CD4-positive, alpha-beta T cell treated with Interferon gamma for 1 hour (primary cell): ENCODE measurements around the gene GPC1.

Experiments used
- DNase-seq: peaks from one replicate; pipeline ENCODE4 v3.0.0-alpha.2; 2020

Gene GPC1

GRCh38 chr2:240459401-240460252 lies 24.2 kb downstream of the GPC1 start:
- DNase-seq: no peak

DNA sequence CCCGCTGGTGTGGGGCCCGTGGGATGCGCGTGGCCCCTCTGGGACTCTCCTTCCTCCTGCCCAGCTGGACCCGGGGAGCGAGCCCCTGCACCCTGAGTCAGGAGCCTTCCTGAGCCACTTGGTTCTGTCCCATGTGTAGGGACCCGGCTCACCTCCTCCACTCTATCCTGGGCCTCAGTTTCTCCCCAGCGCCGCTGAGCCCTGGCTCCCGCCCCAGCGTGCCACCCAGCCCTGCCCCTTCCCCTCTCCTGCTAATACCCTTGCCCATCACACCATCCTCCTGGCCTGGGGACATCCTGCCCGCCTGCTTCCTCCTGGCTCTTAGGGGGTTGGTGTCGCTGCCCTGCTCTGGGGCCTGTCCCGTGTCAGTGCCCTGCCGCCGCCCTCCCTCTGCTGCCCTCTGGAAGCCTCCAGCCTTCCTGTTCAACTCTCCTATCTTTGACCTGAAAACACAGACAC lies 24.8 kb downstream of the GPC1 start:
- no peak for DNase-seq

- DNase-seq: no peak
These were observed 25.4 kb downstream of the GPC1 start for GRCh38 chr2:240460781-240461431.

DNA sequence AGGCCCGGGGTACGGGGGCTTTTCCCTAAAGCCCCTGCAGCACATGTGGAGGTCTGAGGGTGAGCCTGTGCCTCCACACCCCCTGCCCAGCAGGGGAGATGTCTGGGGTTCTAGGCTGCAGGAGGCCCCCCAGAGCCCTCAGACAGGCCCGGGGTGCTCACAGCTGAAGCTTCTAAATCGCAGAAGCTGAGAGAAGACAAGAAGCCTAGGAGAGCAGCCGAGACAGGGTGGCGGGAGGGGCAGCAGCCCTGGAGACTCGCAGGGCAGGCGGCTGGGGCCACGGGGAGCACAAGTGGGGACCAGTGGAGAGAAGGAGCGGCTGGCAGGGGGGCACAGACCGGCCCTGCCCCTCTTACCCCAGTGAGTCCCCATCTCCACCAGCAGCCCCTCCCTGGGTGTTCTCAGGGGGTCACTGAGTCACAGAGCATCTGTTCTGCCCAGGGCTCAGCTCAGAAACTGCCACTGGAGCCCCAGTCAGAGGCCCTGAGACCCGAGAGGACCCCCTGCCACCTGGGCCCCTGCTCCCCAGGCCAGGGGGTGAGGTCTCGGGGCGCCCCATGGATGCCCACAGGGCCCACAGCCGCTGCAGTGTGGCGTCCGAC lies 26.1 kb downstream of the GPC1 start:
- no peak for DNase-seq

DNA sequence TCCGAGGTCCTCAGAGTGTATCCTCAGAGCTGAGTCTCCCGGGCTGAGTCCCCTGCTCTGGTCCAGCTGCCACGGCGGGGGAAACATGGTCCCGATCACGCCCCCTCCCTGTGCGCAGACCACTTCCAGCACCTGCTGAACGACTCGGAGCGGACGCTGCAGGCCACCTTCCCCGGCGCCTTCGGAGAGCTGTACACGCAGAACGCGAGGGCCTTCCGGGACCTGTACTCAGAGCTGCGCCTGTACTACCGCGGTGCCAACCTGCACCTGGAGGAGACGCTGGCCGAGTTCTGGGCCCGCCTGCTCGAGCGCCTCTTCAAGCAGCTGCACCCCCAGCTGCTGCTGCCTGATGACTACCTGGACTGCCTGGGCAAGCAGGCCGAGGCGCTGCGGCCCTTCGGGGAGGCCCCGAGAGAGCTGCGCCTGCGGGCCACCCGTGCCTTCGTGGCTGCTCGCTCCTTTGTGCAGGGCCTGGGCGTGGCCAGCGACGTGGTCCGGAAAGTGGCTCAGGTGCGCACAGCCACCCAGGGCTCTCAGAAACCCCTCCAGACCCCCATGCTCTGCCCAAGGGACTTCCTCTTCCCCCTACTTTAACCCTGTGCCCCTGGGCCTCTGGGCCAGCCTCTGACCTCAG lies 26.7 kb downstream of the GPC1 start:
- no peak for DNase-seq

- DNase-seq: no peak
These were observed 27.3 kb downstream of the GPC1 start for GRCh38 chr2:240462707-240463273.

GRCh38 chr2:240463274-240463865 lies 27.9 kb downstream of the GPC1 start:
- peak; percentile 0 for DNase-seq

DNA sequence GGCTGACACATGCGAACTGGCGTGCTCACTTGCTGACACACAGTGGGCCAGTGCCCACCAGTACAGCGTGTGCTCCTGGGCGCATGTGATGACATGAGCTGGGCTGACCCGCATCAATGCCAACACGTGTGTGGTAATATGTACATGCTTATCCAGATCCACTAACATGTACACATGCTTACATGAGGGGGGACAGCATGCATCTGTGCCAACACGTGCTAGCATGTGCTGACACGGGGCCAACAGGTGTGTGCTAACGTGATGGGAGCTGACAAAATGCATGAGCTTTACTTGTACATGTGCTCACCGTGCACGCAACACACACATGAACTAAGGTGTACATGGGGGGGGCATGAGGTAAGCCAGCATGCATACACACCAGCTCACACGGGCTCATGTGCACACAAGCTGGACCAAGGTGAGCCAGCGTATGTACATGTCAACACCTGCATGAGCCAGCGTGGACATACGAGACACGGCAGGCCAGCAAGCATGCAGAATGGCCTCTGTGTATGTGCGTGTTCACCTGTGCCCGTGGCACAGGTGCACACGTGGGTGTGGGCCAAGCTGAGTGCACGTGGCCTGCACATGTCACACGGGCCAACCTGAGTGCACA lies 28.5 kb downstream of the GPC1 start:
- DNase-seq: peak; percentile 0

GRCh38 chr2:240464514-240465241 lies 29.2 kb downstream of the GPC1 start:
- DNase-seq: no peak

DNA sequence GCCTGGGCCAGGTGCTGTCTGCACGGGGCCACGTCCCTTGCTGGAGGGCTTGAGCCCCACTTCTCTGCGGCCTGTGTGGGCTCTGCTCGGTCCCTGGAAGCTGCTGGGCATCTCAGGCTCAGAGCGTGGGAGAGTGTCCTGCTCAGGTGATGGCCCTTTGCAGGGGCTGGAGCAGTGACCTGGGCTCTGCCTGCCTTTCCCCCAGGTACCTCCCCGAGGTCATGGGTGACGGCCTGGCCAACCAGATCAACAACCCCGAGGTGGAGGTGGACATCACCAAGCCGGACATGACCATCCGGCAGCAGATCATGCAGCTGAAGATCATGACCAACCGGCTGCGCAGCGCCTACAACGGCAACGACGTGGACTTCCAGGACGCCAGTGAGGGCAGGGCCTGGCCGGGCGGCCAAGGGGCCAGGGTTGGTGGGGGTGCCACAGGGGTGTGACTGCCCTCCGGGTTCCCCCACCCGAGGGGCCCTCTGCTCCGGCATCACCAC lies 29.9 kb downstream of the GPC1 start:
- no peak for DNase-seq

DNA sequence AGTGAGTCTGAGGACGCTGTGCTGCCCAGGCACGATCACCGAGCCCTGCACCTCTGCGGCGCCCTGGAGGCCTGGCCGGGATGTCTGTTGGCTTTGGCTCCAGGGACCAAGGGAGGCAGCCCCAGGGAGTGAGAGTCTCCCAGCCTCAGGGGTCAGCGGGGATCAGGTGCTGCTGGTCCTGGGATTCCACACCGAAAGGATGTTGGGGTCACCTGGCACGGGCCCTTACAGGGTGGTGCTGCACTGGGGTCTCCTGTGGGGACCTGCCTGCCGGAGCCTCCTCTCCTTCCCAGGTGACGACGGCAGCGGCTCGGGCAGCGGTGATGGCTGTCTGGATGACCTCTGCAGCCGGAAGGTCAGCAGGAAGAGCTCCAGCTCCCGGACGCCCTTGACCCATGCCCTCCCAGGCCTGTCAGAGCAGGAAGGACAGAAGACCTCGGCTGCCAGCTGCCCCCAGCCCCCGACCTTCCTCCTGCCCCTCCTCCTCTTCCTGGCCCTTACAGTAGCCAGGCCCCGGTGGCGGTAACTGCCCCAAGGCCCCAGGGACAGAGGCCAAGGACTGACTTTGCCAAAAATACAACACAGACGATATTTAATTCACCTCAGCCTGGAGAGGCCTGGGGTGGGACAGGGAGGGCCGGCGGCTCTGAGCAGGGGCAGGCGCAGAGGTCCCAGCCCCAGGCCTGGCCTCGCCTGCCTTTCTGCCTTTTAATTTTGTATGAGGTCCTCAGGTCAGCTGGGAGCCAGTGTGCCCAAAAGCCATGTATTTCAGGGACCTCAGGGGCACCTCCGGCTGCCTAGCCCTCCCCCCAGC lies 30.5 kb downstream of the GPC1 start:
- DNase-seq: no peak

DNA sequence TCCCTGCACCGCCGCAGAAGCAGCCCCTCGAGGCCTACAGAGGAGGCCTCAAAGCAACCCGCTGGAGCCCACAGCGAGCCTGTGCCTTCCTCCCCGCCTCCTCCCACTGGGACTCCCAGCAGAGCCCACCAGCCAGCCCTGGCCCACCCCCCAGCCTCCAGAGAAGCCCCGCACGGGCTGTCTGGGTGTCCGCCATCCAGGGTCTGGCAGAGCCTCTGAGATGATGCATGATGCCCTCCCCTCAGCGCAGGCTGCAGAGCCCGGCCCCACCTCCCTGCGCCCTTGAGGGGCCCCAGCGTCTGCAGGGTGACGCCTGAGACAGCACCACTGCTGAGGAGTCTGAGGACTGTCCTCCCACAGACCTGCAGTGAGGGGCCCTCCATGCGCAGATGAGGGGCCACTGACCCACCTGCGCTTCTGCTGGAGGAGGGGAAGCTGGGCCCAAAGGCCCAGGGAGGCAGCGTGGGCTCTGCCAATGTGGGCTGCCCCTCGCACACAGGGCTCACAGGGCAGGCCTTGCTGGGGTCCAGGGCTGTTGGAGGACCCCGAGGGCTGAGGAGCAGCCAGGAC lies 31.2 kb downstream of the GPC1 start:
- DNase-seq: no peak

DNA sequence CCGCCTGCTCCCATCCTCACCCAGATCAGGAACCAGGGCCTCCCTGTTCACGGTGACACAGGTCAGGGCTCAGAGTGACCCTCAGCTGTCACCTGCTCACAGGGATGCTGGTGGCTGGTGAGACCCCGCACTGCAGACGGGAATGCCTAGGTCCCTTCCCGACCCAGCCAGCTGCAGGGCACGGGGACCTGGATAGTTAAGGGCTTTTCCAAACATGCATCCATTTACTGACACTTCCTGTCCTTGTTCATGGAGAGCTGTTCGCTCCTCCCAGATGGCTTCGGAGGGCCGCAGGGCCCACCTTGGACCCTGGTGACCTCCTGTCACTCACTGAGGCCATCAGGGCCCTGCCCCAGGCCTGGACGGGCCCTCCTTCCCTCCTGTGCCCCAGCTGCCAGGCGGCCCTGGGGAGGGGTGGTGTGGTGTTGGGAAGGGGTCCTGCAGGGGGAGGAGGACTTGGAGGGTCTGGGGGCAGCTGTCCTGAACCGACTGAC lies 31.7 kb downstream of the GPC1 start:
- DNase-seq: no peak

- DNase-seq: no peak
These were observed 32.3 kb downstream of the GPC1 start for GRCh38 chr2:240467659-240468302.

DNA sequence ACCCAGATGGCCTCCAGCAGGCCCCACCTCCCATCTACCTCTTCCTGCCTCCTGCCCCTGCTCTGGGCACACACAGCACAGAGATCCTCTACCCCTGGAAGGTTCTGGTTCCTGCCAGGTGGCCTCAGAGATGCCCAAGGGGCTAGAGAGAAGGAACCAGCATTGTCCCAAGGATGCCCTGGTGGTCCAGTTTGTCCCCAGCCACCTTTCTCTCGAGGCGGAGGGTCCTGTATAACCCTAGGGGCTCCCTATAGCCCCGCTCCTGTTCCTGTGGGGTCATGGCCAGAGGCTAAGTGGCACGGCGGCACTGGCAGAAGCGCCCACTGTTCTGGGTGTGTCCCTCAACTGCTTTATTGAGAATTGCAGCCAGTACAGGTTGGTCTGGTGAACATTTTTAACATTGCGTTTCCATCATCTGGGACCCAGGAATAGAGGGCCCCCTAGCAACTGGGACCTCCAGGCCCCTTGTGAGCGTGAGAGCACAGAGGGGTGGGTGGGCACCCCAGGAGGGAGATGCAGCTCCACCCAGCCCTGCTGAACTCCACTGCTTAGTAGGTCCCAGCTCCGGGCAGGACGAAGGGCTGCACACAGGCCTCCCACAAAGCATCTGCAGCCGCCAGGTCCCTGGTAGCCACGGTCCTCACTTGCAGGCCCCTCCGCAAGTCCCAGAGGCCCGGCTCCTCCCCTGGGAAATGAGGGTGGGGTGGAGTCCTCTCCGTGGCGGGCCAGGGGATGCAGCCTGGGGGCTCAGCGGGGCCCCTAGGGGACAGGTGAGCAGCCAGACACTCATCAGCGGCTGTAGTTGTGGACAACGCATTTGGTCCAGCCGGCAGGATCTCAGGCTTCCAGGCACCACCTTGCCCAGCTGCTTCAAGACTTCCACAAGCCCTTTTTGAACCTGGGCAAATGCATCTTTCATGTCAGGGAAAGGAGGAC lies 33.1 kb downstream of the GPC1 start:
- no peak for DNase-seq

- no peak for DNase-seq
These were observed 33.8 kb downstream of the GPC1 start for GRCh38 chr2:240469239-240469636.

DNA sequence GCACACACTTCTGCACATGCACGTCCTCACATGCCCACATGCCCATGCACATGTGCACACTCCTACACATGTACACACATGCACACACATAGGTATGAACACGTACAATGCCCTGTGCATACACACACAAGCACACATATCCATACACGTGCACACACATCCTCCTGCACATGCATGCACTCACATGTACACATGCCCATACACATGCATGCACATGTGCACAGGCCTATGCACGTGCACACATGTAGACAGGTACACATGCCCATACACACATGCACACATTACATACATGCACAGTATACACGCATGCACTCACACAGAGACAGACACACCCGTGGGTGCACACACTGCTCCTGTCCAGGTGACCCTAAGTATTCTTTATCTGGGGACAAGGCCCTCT lies 34.3 kb downstream of the GPC1 start:
- DNase-seq: no peak
